A204.1 (cell line): Measurements from ENCODE around the gene VDAC1.
"Not testable (repeated sequence)": the region's sequence is repeated elsewhere in the genome, so short reads cannot be mapped to it uniquely, and the experiment has no call there.

Experiments used
- FAIRE-seq: peaks from 2 replicates; lab custom pipeline; 2012; peaks lifted over from hg19 to GRCh38; lab: Jason Lieb, UNC

VDAC1 gene

GRCh38 chr5:134004626-134005416, at the start of gene VDAC1:
TSS of gene VDAC1 (minus strand) at chr5:134004975. CDS start at chr5:133993012, 11,963 bp downstream.
- no peak for FAIRE-seq

GRCh38 chr5:134053840-134054338, 49.1 kb upstream of the VDAC1 start:
- FAIRE-seq, result no peak

- FAIRE-seq, result no peak
Observed at GRCh38 chr5:134053314-134053839, 48.6 kb upstream of the VDAC1 start.

GRCh38 chr5:134051305-134051704, 46.5 kb upstream of the VDAC1 start:
- FAIRE-seq, result no peak

GRCh38 chr5:134048864-134049263, 44.1 kb upstream of the VDAC1 start:
- no peak for FAIRE-seq

GRCh38 chr5:134047687-134048056, 42.9 kb upstream of the VDAC1 start:
- no peak for FAIRE-seq

GRCh38 chr5:134046801-134047686, 42.3 kb upstream of the VDAC1 start:
- FAIRE-seq, result no peak

- no peak for FAIRE-seq
Observed at GRCh38 chr5:134046330-134046729, 41.6 kb upstream of the VDAC1 start.

GRCh38 chr5:134043793-134044792, 39.3 kb upstream of the VDAC1 start:
- FAIRE-seq, result no peak

GRCh38 chr5:134041570-134042411, 37.0 kb upstream of the VDAC1 start:
- FAIRE-seq, result no peak

GRCh38 chr5:134038138-134038537, 33.4 kb upstream of the VDAC1 start:
- no peak for FAIRE-seq

GRCh38 chr5:134037160-134037559, 32.4 kb upstream of the VDAC1 start:
- no peak for FAIRE-seq

GRCh38 chr5:134034326-134034725, 29.6 kb upstream of the VDAC1 start:
- FAIRE-seq, result no peak

- not testable (repeated sequence) for FAIRE-seq
Observed at GRCh38 chr5:134030303-134030964, 25.7 kb upstream of the VDAC1 start.

GRCh38 chr5:134029156-134029555, 24.4 kb upstream of the VDAC1 start:
- no peak for FAIRE-seq

- no peak for FAIRE-seq
Observed at GRCh38 chr5:134028496-134028895, 23.7 kb upstream of the VDAC1 start.

GRCh38 chr5:134027288-134027615, 22.5 kb upstream of the VDAC1 start:
- no peak for FAIRE-seq

- no peak for FAIRE-seq
Observed at GRCh38 chr5:134026521-134027287, 21.9 kb upstream of the VDAC1 start.

GRCh38 chr5:134025786-134026185, 21.0 kb upstream of the VDAC1 start:
- no peak for FAIRE-seq
